H1 (cell line): ENCODE data around the gene SNX19. TPM values are rescaled to one million over a fixed set of nuclear protein-coding genes. Genes with fewer than 3 reads are reported as not detected.

Experiments used
- CTCF ChIA-PET: fragments of 300-600 bp; sonication (Branson Sonifier 250); formaldehyde crosslinking; loops from one replicate; lab custom pipeline; 2021; ENCODE audit not compliant: partially characterized antibody; lab: Charles Lee
- POLR2A ChIA-PET: fragments of 300-600 bp; sonication (Branson Sonifier 250); formaldehyde crosslinking; loops from one replicate; lab custom pipeline; 2021; ENCODE audit warnings: inconsistent platforms; ENCODE audit not compliant: partially characterized antibody; lab: Charles Lee
- DNase-seq, 2 experiments: peaks; one replicate each; pipeline versions ENCODE4 v3.0.0 to v3.0.0-alpha.2; 2010 to 2022; ENCODE audit warnings: low spot score in 2 of 2, low read depth in 1 of 2, mixed read lengths in 1 of 2
- FAIRE-seq: peaks from 2 replicates; lab custom pipeline; 2011; peaks lifted over from hg19 to GRCh38; lab: Jason Lieb, UNC
- H2AFZ ChIP-seq: 2 replicates; pipeline ENCODE4 v1.8.1; 2012; ENCODE audit warnings: low read length, inconsistent platforms
- H2AK5ac ChIP-seq: 2 replicates; pipeline ENCODE4 v1.6.1; 2013; ENCODE audit warnings: low read depth, low read length
- H2BK120ac ChIP-seq: replicated peaks from 2 replicates; pipeline ENCODE3; 2013; ENCODE audit warnings: low read depth, low read length, inconsistent platforms
- H2BK12ac ChIP-seq: 2 replicates; pipeline ENCODE4 v1.6.1; 2013; ENCODE audit warnings: low read depth, low read length
- H2BK15ac ChIP-seq: 2 replicates; pipeline ENCODE4 v1.6.1; 2013; ENCODE audit warnings: low read length
- H2BK20ac ChIP-seq: 2 replicates; pipeline ENCODE4 v1.6.1; 2013; ENCODE audit warnings: low read length
- H2BK5ac ChIP-seq: 2 replicates; pipeline ENCODE4 v1.6.1; 2013; ENCODE audit warnings: low read depth, low read length
- H3K14ac ChIP-seq: 2 replicates; pipeline ENCODE4 v1.6.1; 2013; ENCODE audit warnings: inconsistent platforms; ENCODE audit not compliant: insufficient read length
- H3K18ac ChIP-seq: 2 replicates; pipeline ENCODE4 v1.6.1; 2013; ENCODE audit warnings: low read length; ENCODE audit errors: extremely low read depth
- H3K23ac ChIP-seq: 2 replicates; pipeline ENCODE4 v1.6.1; 2013; ENCODE audit warnings: inconsistent platforms; ENCODE audit not compliant: insufficient read length
- H3K23me2 ChIP-seq: 2 replicates; pipeline ENCODE4 v1.6.1; 2013; ENCODE audit warnings: low read depth, low read length
- H3K27ac ChIP-seq: 2 replicates; pipeline ENCODE4 v1.6.1; 2011; ENCODE audit warnings: low read depth, low read length, inconsistent platforms
- H3K27me3 ChIP-seq, 4 experiments: replicated peaks in 1 of 4; 1 replicate in 1 of 4; 2 replicates in 3 of 4; pipeline versions ENCODE4 v1.6.1 to v1.8.1; 2011 to 2013; ENCODE audit warnings: low read length in 3 of 4, mild to moderate bottlenecking in 3 of 4, inconsistent platforms in 2 of 4, mixed read lengths in 2 of 4, moderate library complexity in 1 of 4; ENCODE audit not compliant: control insufficient read depth in 3 of 4, insufficient read depth in 3 of 4; ENCODE audit errors: extremely low read depth in 1 of 4
- H3K36me3 ChIP-seq, 4 experiments: 2 replicates each; pipeline versions ENCODE4 v1.6.1 to v1.8.1; 2011 to 2013; ENCODE audit warnings: mild to moderate bottlenecking in 4 of 4, low read length in 3 of 4, moderate library complexity in 2 of 4, control low read depth in 1 of 4, inconsistent platforms in 1 of 4; ENCODE audit not compliant: insufficient read depth in 4 of 4, control insufficient read depth in 2 of 4
- H3K4ac ChIP-seq: replicated peaks from 2 replicates; pipeline ENCODE3; 2013; ENCODE audit warnings: low read length, low read depth, mixed read lengths, inconsistent platforms; ENCODE audit not compliant: insufficient read length
- H3K4me1 ChIP-seq, 4 experiments: replicated peaks in 1 of 4; 1 replicate in 1 of 4; 2 replicates in 3 of 4; pipeline versions ENCODE4 v1.6.1 to v1.8.1; 2011 to 2013; ENCODE audit warnings: low read length in 3 of 4, inconsistent platforms in 2 of 4, mixed read lengths in 1 of 4; ENCODE audit not compliant: insufficient read depth in 4 of 4, control insufficient read depth in 3 of 4
- H3K4me2 ChIP-seq, 2 experiments: 2 replicates each; pipeline versions ENCODE4 v1.6.1 to v1.8.1; 2011 to 2013; ENCODE audit warnings: low read depth in 2 of 2, low read length in 2 of 2, control low read depth in 1 of 2, inconsistent platforms in 1 of 2, mild to moderate bottlenecking in 1 of 2; ENCODE audit not compliant: insufficient read depth in 1 of 2
- H3K4me3 ChIP-seq, 4 experiments: fragments of 200-600, 300-600 bp in 1 of 4; sonication (generic), shearing (Covaris generic), sonication (Bioruptor Twin) in 1 of 4; 2 replicates each; pipeline versions ENCODE4 v1.5.1 to v1.8.1; 2011 to 2016; ENCODE audit warnings: low read length in 4 of 4, low read depth in 3 of 4, control low read depth in 2 of 4, inconsistent platforms in 2 of 4, mild to moderate bottlenecking in 2 of 4, mixed read lengths in 1 of 4, moderate library complexity in 1 of 4; ENCODE audit not compliant: insufficient read depth in 2 of 4; ENCODE audit errors: extremely low read depth in 1 of 4
- H3K56ac ChIP-seq: replicated peaks from 2 replicates; pipeline ENCODE3; 2013; ENCODE audit warnings: low read depth, mild to moderate bottlenecking, mixed read lengths, low read length, inconsistent platforms; ENCODE audit not compliant: insufficient read length
- H3K79me1 ChIP-seq: 2 replicates; pipeline ENCODE4 v1.6.1; 2013; ENCODE audit warnings: low read depth, low read length, control low read depth
- H3K79me2 ChIP-seq, 2 experiments: 2 replicates each; pipeline versions ENCODE4 v1.6.1 to v1.8.1; 2012 to 2013; ENCODE audit warnings: low read length in 2 of 2, mild to moderate bottlenecking in 2 of 2, inconsistent platforms in 1 of 2; ENCODE audit not compliant: insufficient read depth in 2 of 2, control insufficient read depth in 1 of 2
- H3K9ac ChIP-seq, 4 experiments: replicated peaks in 1 of 4; 1 replicate in 1 of 4; 2 replicates in 3 of 4; pipeline versions ENCODE4 v1.6.1 to v1.8.1; 2011 to 2013; ENCODE audit warnings: low read depth in 3 of 4, low read length in 3 of 4, control low read depth in 2 of 4, mild to moderate bottlenecking in 2 of 4, moderate library complexity in 2 of 4, inconsistent platforms in 1 of 4; ENCODE audit errors: extremely low read depth in 1 of 4
- H3K9me3 ChIP-seq, 2 experiments: 2 replicates each; pipeline versions ENCODE4 v1.6.1 to v1.8.1; 2012 to 2013; ENCODE audit warnings: mild to moderate bottlenecking in 2 of 2, moderate library complexity in 2 of 2, control low read depth in 1 of 2, inconsistent platforms in 1 of 2, low read depth in 1 of 2, low read length in 1 of 2, mixed read lengths in 1 of 2; ENCODE audit not compliant: insufficient read depth in 2 of 2
- H4K20me1 ChIP-seq, 2 experiments: replicated peaks in 1 of 2; 2 replicates each; pipeline versions ENCODE3 to v1.8.1; 2011 to 2013; ENCODE audit warnings: inconsistent platforms in 2 of 2, low read length in 2 of 2, mild to moderate bottlenecking in 1 of 2; ENCODE audit not compliant: insufficient read depth in 2 of 2, control insufficient read depth in 1 of 2
- H4K5ac ChIP-seq: 2 replicates; pipeline ENCODE4 v1.6.1; 2013; ENCODE audit warnings: low read length, low read depth, mixed read lengths, inconsistent platforms; ENCODE audit not compliant: insufficient read length
- H4K8ac ChIP-seq: 2 replicates; pipeline ENCODE4 v1.8.0; 2013; ENCODE audit warnings: mild to moderate bottlenecking, moderate library complexity, low read length, inconsistent platforms; ENCODE audit not compliant: insufficient read depth; ENCODE audit errors: extremely low read depth
- H4K91ac ChIP-seq: replicated peaks from 2 replicates; pipeline ENCODE3; 2013; ENCODE audit warnings: low read length, mixed read lengths, inconsistent platforms; ENCODE audit not compliant: insufficient read length
- CHD1 ChIP-seq: IDR thresholded peaks from 2 replicates; pipeline ENCODE4 v1.6.1; 2012; ENCODE audit warnings: low read depth, low read length, improper control_type of control experiment
- GTF2F1 ChIP-seq: IDR thresholded peaks from 2 replicates; pipeline ENCODE4 v1.6.1; 2012; ENCODE audit warnings: low read depth, low read length, improper control_type of control experiment, borderline replicate concordance
- KDM4A ChIP-seq: IDR thresholded peaks from one replicate; pipeline ENCODE4 v1.7.1; 2012; ENCODE audit warnings: low read depth, mild to moderate bottlenecking, moderate library complexity, low read length, inconsistent platforms; ENCODE audit not compliant: severe bottlenecking
- RNF2 ChIP-seq: fragments of 200-900, 300-1000 bp; sonication (generic); IDR thresholded peaks from 2 replicates; pipeline ENCODE4 v1.7.1; 2016; ENCODE audit warnings: borderline replicate concordance, low read depth, mild to moderate bottlenecking, antibody characterized with exemption, low read length; ENCODE audit not compliant: poor library complexity, severe bottlenecking; ENCODE audit errors: missing control alignments
- SIRT6 ChIP-seq: IDR thresholded peaks from one replicate; pipeline ENCODE4 v1.7.1; 2012; ENCODE audit warnings: low read length, inconsistent platforms
- TEAD4 ChIP-seq: IDR thresholded peaks from 2 replicates; pipeline ENCODE4 v1.6.1; 2012; ENCODE audit warnings: low read depth, low read length, inconsistent platforms, mixed read lengths
- WGBS, 2 experiments: shearing (Covaris generic) in 1 of 2; methylation state at CpG; one replicate each; pipeline versions ENCODE4 v1.1.6 to v1.1.7; 2013 to 2015; ENCODE audit warnings: low lambda C conversion rate in 2 of 2, mixed read lengths in 2 of 2, inconsistent platforms in 1 of 2, low coverage in 1 of 2, missing lambda C conversion rate in 1 of 2; ENCODE audit not compliant: insufficient replicate concordance in 2 of 2, insufficient coverage in 1 of 2, insufficient read length in 1 of 2; ENCODE audit errors: extremely low coverage in 1 of 2, missing lambda C conversion rate in 1 of 2; 5-methylcytosine and 5-hydroxymethylcytosine counted together
- polyA plus RNA-seq, 7 experiments: library from polyadenylated mRNA; depleted of rRNA in 3 of 7; stranded (reverse) in 5 of 7; unstranded in 2 of 7; fragments of >200 nt in 5 of 7; fragments of 200-250 nt in 2 of 7; gene quantifications; 1 replicate in 5 of 7; 2 replicates in 1 of 7; 4 replicates in 1 of 7; pipeline versions ENCODE4 v1.2.1 to v1.2.3, GENCODE V29; 2011 to 2013; ENCODE audit warnings: missing spikeins in 2 of 7, mixed read lengths in 2 of 7
- total RNA-seq: library from RNA; stranded (reverse); fragmentation: NEBNext Ultra II Directional; extraction: Animal tissue kit (Norgen Biotek cat#: 25700); gene quantifications from 2 replicates; pipeline ENCODE4 v1.2.1, GENCODE V29; 2021

Gene SNX19
- total and polyA plus RNA-seq, 2 of the 8 experiments (the other 6 are each of a cell fraction or from before 2014, with no cell fraction given), result 15.0 to 25.2 TPM

- Histone ChIP-seq H2BK15ac (no peak overlapping the region), H3K4me2 (no peak overlapping the region), H3K27ac (no peak overlapping the region), H4K20me1 (no peaks in the 10 kb centered on the region), H4K91ac (no peak overlapping the region), H3K9me3 (no peaks in the 10 kb centered on the region), H3K36me3 (no peaks in the 10 kb centered on the region), H2BK12ac (no peak overlapping the region), H2BK120ac (no peak overlapping the region), H3K9ac (no peak overlapping the region), H2BK5ac (no peak overlapping the region), H3K18ac (no peak overlapping the region), H3K27me3 (no peaks in the 10 kb centered on the region; a peak in 1 of 7 replicates), H2AK5ac (no peak overlapping the region), H4K8ac (no peak overlapping the region), H4K5ac (no peak overlapping the region), H3K79me1 (no peaks in the 10 kb centered on the region), H3K14ac (no peak overlapping the region), H2BK20ac (no peak overlapping the region), H3K56ac (no peak overlapping the region), H3K4ac (no peak overlapping the region), H3K79me2 (no peaks in the 10 kb centered on the region), H3K4me3 (no peak overlapping the region), H3K4me1 (no peaks in the 10 kb centered on the region; a peak in 2 of 7 replicates), H3K23ac (no peak overlapping the region), H2AFZ (no peak overlapping the region), H3K23me2 (no peaks in the 10 kb centered on the region)
- no peak for FAIRE-seq
- POLR2A ChIA-PET, result no interaction called here
- CTCF ChIA-PET, result interaction anchor here (0.9 to 1.0 kb wide), 2 partner anchors 26 to 56 kb away, joined by 3 read pairs; no protein-coding TSS in a partner anchor
- TF ChIP-seq KDM4A, result no peak
- TF ChIP-seq GTF2F1, result no peak
- no peak for TF ChIP-seq CHD1
- no peak for TF ChIP-seq RNF2
- no peak for TF ChIP-seq TEAD4
- no peak for TF ChIP-seq SIRT6
- 69% methylated on average over 3 of the region's 3 CpGs; no CpG with 5 or more reads in 1 of the 2 experiments for WGBS, 2 experiments
- DNase-seq, result no peak
Observed at GRCh38 chr11:130924750-130925149, 8.5 kb upstream of the SNX19 start.
